Endodermal cell (in vitro differentiated cells): Measurements from ENCODE around the gene FRMD3. TPM values are rescaled to one million over a fixed set of nuclear protein-coding genes. Genes with fewer than 3 reads are reported as not detected.
"Not testable (repeated sequence)": the region's sequence is repeated elsewhere in the genome, so short reads cannot be mapped to it uniquely, and the experiment has no call there.

Experiments
- DNase-seq: peaks from one replicate; pipeline ENCODE4 v3.0.0-alpha.2; 2017
- H3K27ac ChIP-seq: 2 replicates; pipeline ENCODE4 v1.5.1; 2013; ENCODE audit warnings: mild to moderate bottlenecking, low read depth, low read length, moderate library complexity
- H3K27me3 ChIP-seq: 2 replicates; pipeline ENCODE4 v1.6.1; 2013; ENCODE audit warnings: mild to moderate bottlenecking, low read length, moderate library complexity; ENCODE audit not compliant: insufficient read depth, control insufficient read depth, poor library complexity, severe bottlenecking
- H3K36me3 ChIP-seq: 2 replicates; pipeline ENCODE4 v1.7.0; 2013; ENCODE audit warnings: mild to moderate bottlenecking, low read length, moderate library complexity; ENCODE audit not compliant: control insufficient read depth, insufficient read depth
- H3K4me1 ChIP-seq: one replicate; pipeline ENCODE4 v1.7.0; 2013; ENCODE audit warnings: low read length; ENCODE audit not compliant: control insufficient read depth, insufficient read depth
- H3K4me3 ChIP-seq: 2 replicates; pipeline ENCODE4 v1.5.1; 2013; ENCODE audit warnings: mild to moderate bottlenecking, low read length, moderate library complexity
- H3K9ac ChIP-seq: 2 replicates; pipeline ENCODE4 v1.6.1; 2013; ENCODE audit warnings: mild to moderate bottlenecking, low read length, moderate library complexity; ENCODE audit not compliant: poor library complexity, severe bottlenecking; ENCODE audit errors: extremely low read depth
- H3K9me3 ChIP-seq: 2 replicates; pipeline ENCODE4 v1.6.1; 2013; ENCODE audit warnings: mild to moderate bottlenecking, low read length, moderate library complexity; ENCODE audit not compliant: control insufficient read depth
- H3K27ac Mint-ChIP-seq: 2 replicates; pipeline ENCODE4 v1.8.0; 2020; ENCODE audit warnings: mixed read lengths
- H3K27me3 Mint-ChIP-seq: 2 replicates; pipeline ENCODE4 v1.8.0; 2021; ENCODE audit warnings: mild to moderate bottlenecking, mixed read lengths; ENCODE audit not compliant: insufficient read depth
- H3K36me3 Mint-ChIP-seq: 2 replicates; pipeline ENCODE4 v1.8.0; 2020; ENCODE audit warnings: low read depth, mixed read lengths
- H3K4me1 Mint-ChIP-seq: 2 replicates; pipeline ENCODE4 v1.8.0; 2020; ENCODE audit warnings: mixed read lengths
- H3K4me3 Mint-ChIP-seq: 2 replicates; pipeline ENCODE4 v1.8.0; 2020; ENCODE audit warnings: mild to moderate bottlenecking, moderate library complexity, mixed read lengths
- H3K9me3 Mint-ChIP-seq: 2 replicates; pipeline ENCODE4 v1.8.0; 2020; ENCODE audit warnings: mild to moderate bottlenecking, mixed read lengths
- CTCF ChIP-seq: fragments of 200-600 bp; sonication (generic); conservative IDR thresholded peaks from 2 replicates; pipeline ENCODE4 v1.5.0; 2021; ENCODE audit warnings: antibody characterized with exemption, mild to moderate bottlenecking
- WGBS, 2 experiments: methylation state at CpG; one replicate each; pipeline versions ENCODE4 v1.1.5 to v1.1.7; 2013; ENCODE audit warnings: missing lambda C conversion rate in 2 of 2, mixed read lengths in 1 of 2; ENCODE audit not compliant: insufficient coverage in 1 of 2, insufficient read length in 1 of 2; 5-methylcytosine and 5-hydroxymethylcytosine counted together
- total RNA-seq, 2 donors: library from RNA; stranded (reverse); fragmentation: NEBNext Ultra II Directional in 1 of 2; extraction: Animal tissue kit (Norgen Biotek cat#: 25700) in 1 of 2; gene quantifications; 2 replicates in 1 of 2; 3 replicates in 1 of 2; pipeline ENCODE4 v1.2.1, GENCODE V29; 2021

Gene FRMD3
- total RNA-seq, 2 donors from 2014 or later: 0.13 to 0.35 TPM

- Mint-ChIP-seq H3K4me1 (peaks cover under 1% of the 10 kb centered on the region), H3K27me3 (no peaks in the 10 kb centered on the region), H3K9me3 (no peaks in the 10 kb centered on the region), H3K27ac (no peak overlapping the region), H3K4me3 (no peak overlapping the region), H3K36me3 (no peaks in the 10 kb centered on the region)
- no peak for DNase-seq
- 79 to 84% methylated on average over 2 of the region's 2 CpGs for WGBS, 2 experiments
- no peak overlapping the region for H3K4me3 ChIP-seq
- no peaks in the 10 kb centered on the region for H3K27me3 ChIP-seq
- no peak overlapping the region for H3K9ac ChIP-seq
- no peak for TF ChIP-seq CTCF
- H3K4me1 ChIP-seq: no peaks in the 10 kb centered on the region
- H3K36me3 ChIP-seq: no peaks in the 10 kb centered on the region
- no peaks in the 10 kb centered on the region for H3K9me3 ChIP-seq
- H3K27ac ChIP-seq: no peak overlapping the region
These were observed 170.9 kb downstream of the FRMD3 start for GRCh38 chr9:83367326-83367725.

DNA sequence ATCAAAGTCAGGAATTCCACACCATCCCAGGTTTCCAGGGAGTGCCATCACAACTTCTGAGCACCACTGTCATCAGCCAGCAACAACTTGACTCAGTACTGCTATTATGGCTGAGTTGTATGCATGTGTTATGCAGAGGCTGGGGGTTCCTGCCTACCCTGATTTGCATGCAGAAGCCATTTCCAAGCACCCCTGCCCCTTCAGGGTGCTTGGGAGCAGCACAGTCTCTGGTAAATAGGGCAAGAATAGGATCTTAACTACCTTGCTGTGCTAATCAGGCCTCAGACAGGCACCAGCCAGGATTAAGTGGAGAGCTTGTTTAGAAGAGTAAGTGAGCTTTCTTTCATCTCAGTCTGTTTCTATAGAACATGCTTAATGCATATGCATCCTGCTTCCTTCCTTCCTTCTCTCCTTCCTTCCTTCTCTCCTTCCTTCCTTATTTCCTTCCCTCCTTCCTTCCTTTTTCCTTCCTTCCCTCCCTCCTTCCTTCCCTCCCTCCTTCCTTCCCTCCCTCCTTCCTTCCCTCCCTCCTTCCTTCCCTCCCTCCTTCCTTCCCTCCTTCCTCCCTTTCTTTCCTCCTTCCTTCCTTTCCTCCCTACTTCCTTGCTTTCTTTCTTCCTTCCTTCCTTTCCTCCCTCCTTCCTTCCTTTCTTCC, 175.7 kb downstream of the FRMD3 start:
- Histone ChIP-seq H3K27me3 (no peaks in the 10 kb centered on the region), H3K9ac (no peak overlapping the region), H3K4me1 (no peaks in the 10 kb centered on the region), H3K4me3 (no peak overlapping the region), H3K27ac (no peak overlapping the region), H3K9me3 (no peaks in the 10 kb centered on the region), H3K36me3 (no peaks in the 10 kb centered on the region)
- peaks cover 4% of the 10 kb centered on the region for H3K4me1 Mint-ChIP-seq
- no peak for TF ChIP-seq CTCF
- peak; percentile 60 for DNase-seq
- no peaks in the 10 kb centered on the region for H3K27me3 Mint-ChIP-seq
- H3K9me3 Mint-ChIP-seq: peaks cover 4% of the 10 kb centered on the region
- H3K36me3 Mint-ChIP-seq: no peaks in the 10 kb centered on the region
- no peak overlapping the region for H3K27ac Mint-ChIP-seq
- H3K4me3 Mint-ChIP-seq: no peak overlapping the region

GRCh38 chr9:83359039-83359438, 179.2 kb downstream of the FRMD3 start:
- Mint-ChIP-seq H3K9me3 (peaks cover 6% of the 10 kb centered on the region), H3K4me1 (peaks cover 4% of the 10 kb centered on the region), H3K27me3 (no peaks in the 10 kb centered on the region), H3K27ac (no peak overlapping the region), H3K4me3 (no peak overlapping the region), H3K36me3 (no peaks in the 10 kb centered on the region)
- Histone ChIP-seq H3K4me1 (no peaks in the 10 kb centered on the region), H3K4me3 (no peak overlapping the region), H3K27ac (no peak overlapping the region), H3K27me3 (no peaks in the 10 kb centered on the region), H3K36me3 (no peaks in the 10 kb centered on the region), H3K9ac (no peak overlapping the region), H3K9me3 (no peaks in the 10 kb centered on the region)
- 76 to 79% methylated on average over 2 to 3 of the region's 3 CpGs for WGBS, 2 experiments
- no peak for TF ChIP-seq CTCF
- no peak for DNase-seq

DNA sequence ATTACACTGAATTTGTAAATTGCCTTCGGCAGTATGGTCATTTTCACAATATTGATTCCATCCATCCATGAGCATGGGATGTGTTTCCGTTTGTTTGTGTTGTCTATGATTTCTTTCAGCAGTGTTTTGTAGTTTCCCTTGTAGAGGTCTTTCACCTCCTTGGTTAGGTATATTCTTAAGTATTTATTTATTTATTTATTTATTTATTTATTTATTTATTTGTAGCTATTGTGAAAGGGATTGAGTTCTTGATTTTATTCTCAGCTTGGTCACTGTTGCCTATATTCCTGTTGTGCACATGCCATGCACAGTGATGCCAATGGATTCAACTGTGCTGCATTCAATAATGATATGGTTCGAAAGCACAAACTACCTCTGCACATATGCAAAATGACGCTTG, 179.7 kb downstream of the FRMD3 start:
- H3K4me1 Mint-ChIP-seq, H3K27me3 Mint-ChIP-seq, H3K27me3 ChIP-seq, H3K9me3 ChIP-seq, DNase-seq, H3K4me3 Mint-ChIP-seq, H3K9me3 Mint-ChIP-seq, H3K4me1 ChIP-seq, H3K27ac ChIP-seq, H3K4me3 ChIP-seq, H3K9ac ChIP-seq, H3K27ac Mint-ChIP-seq, H3K36me3 Mint-ChIP-seq, H3K36me3 ChIP-seq: not testable (repeated sequence)
- 92 to 100% methylated on average over 1 to 4 of the region's 4 CpGs for WGBS, 2 experiments
